Measurements from ENCODE around the gene MESD. TPM values are rescaled to one million over a fixed set of nuclear protein-coding genes. Genes with fewer than 3 reads are reported as not detected.

The MESD gene
- total and polyA plus RNA-seq, 11 donors, result 11.2 to 19.8 (median 14.8) TPM

DNA sequence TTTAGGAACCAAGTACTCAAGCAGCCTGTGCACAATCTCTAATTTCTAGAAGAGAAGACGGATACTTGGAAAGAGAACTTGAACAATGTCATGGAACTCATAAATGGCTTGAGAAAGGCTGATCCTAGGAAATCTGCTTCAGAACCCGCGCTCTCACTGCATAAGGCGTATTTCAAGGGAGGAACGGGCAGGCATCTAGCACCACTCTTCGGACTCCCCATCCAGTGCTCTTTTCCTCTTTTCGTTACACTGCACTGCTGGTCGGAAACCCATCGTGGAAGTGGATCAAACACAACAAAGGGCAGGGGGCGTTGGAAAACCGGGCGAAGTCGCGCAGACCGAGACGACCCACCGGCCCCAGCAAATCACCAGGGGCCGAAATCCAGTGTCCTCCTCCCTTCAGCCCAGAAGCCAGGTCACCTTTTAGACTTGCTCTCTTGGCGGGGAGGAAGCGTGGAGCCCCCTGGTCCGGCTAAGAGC lies 10.6 kb upstream of the MESD start:
- H3K4me1 ChIP-seq, result peaks cover 3 to 50% (median 29%) of the 10 kb centered on the region in 12 donors
- H3K27ac ChIP-seq, result peak overlapping the region; percentile 88 to 100 (median 99)
- H3K4me3 ChIP-seq, result peak overlapping the region; percentile 57 to 98 (median 90)
- ATAC-seq, result peak in 2 of 4 donors; percentile 5
- 12 to 22% (median 12%) methylated on average over 17 to 21 of the region's 21 CpGs for WGBS, 4 donors
- no peak for TF ChIP-seq POLR2A (IDR thresholded peaks at IDR 0.05)
- TF ChIP-seq, protein P1, sequence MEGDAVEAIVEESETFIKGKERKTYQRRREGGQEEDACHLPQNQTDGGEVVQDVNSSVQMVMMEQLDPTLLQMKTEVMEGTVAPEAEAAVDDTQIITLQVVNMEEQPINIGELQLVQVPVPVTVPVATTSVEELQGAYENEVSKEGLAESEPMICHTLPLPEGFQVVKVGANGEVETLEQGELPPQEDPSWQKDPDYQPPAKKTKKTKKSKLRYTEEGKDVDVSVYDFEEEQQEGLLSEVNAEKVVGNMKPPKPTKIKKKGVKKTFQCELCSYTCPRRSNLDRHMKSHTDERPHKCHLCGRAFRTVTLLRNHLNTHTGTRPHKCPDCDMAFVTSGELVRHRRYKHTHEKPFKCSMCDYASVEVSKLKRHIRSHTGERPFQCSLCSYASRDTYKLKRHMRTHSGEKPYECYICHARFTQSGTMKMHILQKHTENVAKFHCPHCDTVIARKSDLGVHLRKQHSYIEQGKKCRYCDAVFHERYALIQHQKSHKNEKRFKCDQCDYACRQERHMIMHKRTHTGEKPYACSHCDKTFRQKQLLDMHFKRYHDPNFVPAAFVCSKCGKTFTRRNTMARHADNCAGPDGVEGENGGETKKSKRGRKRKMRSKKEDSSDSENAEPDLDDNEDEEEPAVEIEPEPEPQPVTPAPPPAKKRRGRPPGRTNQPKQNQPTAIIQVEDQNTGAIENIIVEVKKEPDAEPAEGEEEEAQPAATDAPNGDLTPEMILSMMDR (IDR thresholded peaks at IDR 0.05), result no peak
- peaks cover 0 to 7% (median 0%) of the 10 kb centered on the region in 9 donors for H3K27me3 ChIP-seq
- no peak for DNase-seq
- peaks cover 0 to 5% (median 0%) of the 10 kb centered on the region in 12 donors for H3K9me3 ChIP-seq
- intact Hi-C loops (cut with DNase I), result loop anchor here in 9 of 10 donors (2.0 to 10.0 kb wide), 5 partner anchors 37 to 105 kb away; no protein-coding TSS in a partner anchor
- peaks cover 0 to 25% (median 7%) of the 10 kb centered on the region in 9 donors for H3K36me3 ChIP-seq

DNA sequence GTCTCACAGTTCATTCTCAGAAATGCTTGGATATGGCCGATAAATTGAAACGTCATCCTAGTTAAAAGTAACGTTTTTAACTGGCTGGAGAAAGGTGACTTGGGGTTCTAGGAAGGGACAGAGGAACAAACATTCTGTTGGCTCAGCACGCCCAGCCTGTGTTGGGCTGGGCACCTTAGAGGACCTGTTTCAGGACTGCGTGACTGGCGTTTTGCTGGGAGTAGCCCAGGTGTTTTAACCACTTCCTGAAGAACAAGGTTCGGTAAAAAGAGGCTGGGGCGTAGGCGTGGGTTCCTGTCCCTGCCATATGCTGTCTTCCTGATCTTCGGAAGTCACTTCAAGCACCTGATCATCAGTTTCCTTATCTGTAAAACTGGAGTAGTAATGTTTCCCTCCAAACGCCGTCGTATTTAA lies 10.0 kb upstream of the MESD start:
- Histone ChIP-seq H3K4me1 (peaks cover 2 to 45% (median 23%) of the 10 kb centered on the region in 12 donors), H3K27ac (peak overlapping the region; percentile 88 to 100 (median 99)), H3K27me3 (peaks cover 0 to 7% (median 0%) of the 10 kb centered on the region in 9 donors), H3K36me3 (peaks cover 0 to 23% (median 7%) of the 10 kb centered on the region in 9 donors), H3K9me3 (peaks cover 0 to 5% (median 0%) of the 10 kb centered on the region in 12 donors), H3K4me3 (peak overlapping the region in 11 of 12 donors; percentile 72 to 98 (median 92))
- intact Hi-C loops (cut with DNase I), result loop anchor here (2.0 to 10.0 kb wide), 9 partner anchors 38 to 1045 kb away; partner anchors contain the start of gene MEX3B (in 1 of the 10)
- TF ChIP-seq, protein P1 (IDR thresholded peaks at IDR 0.05), result no peak
- no peak for TF ChIP-seq POLR2A (IDR thresholded peaks at IDR 0.05)
- ATAC-seq, result no peak
- peak in 3 of 5 donors; percentile 15 to 45 (median 24) for DNase-seq
- WGBS, 4 donors, result 58 to 64% (median 59%) methylated on average over 13 of the region's 13 CpGs

DNA sequence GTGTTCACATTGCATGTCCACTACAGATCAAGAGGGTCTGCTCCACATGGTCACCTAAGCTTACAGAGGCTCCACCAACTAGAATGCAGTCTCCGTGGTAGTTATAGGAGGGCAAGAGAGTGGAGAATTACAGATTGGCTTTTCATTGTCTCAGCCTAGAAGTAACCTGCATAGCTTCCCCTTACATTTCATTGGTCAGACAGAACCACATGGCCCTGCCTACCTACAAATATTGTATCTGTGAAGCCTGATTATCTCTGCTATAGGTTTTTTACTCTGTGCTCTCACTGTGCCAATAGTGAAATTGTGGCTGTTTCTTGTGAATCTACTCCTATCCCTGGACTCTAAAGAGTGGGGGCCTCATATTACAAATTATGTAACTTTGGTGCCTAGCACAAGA lies 8.6 kb upstream of the MESD start:
- intact Hi-C loops (cut with DNase I), result loop anchor here in 5 of 10 donors (5.0 to 10.0 kb wide), 5 partner anchors 107 to 1047 kb away; partner anchors contain the start of gene MEX3B (in 1 of the 5)
- H3K4me3 ChIP-seq, result peak overlapping the region in 1 of 12 donors; percentile 14
- WGBS, 4 donors, result 74 to 90% (median 88%) methylated on average over 1 of the region's 1 CpG
- H3K27me3 ChIP-seq, result peaks cover 0 to 7% (median 0%) of the 10 kb centered on the region in 9 donors
- ATAC-seq (no peak), DNase-seq (no peak)
- H3K27ac ChIP-seq, result peak overlapping the region in 7 of 12 donors; percentile 1 to 99 (median 50)
- H3K36me3 ChIP-seq, result peaks cover 0 to 11% (median 5%) of the 10 kb centered on the region in 9 donors
- peaks cover 0 to 31% (median 10%) of the 10 kb centered on the region in 12 donors for H3K4me1 ChIP-seq
- TF ChIP-seq, protein P1 (IDR thresholded peaks at IDR 0.05), result no peak
- no peak for TF ChIP-seq POLR2A (IDR thresholded peaks at IDR 0.05)
- peaks cover 0 to 5% (median 0%) of the 10 kb centered on the region in 12 donors for H3K9me3 ChIP-seq

DNA sequence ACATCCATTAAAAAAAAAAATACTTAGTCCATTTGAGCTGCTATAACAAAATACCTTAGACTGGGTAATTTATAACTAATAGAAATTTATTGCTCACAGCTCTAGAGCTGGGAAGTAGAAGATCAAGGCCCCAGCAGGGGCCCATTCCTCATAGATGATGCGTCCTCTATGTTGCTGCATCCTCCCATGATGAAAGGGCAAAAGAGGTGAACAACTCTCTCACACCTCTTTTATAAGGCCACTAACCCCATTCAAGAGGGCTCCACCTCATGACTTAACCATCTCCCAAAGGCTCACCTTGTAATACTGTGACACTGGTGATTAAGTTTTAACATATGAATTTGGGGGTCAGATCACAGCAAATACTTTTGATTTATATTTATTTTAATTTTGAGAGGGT lies 8.1 kb upstream of the MESD start:
- TF ChIP-seq POLR2A (IDR thresholded peaks at IDR 0.05), result no peak
- ATAC-seq, result no peak
- H3K4me1 ChIP-seq, result peaks cover 0 to 25% (median 7%) of the 10 kb centered on the region in 12 donors
- intact Hi-C loops (cut with DNase I), result loop anchor here in 5 of 10 donors (5.0 to 10.0 kb wide), 5 partner anchors 107 to 1047 kb away; partner anchors contain the start of gene MEX3B (in 1 of the 5)
- no peak for DNase-seq
- H3K36me3 ChIP-seq, result peaks cover 0 to 6% (median 0%) of the 10 kb centered on the region in 9 donors
- peaks cover 0 to 7% (median 0%) of the 10 kb centered on the region in 9 donors for H3K27me3 ChIP-seq
- H3K4me3 ChIP-seq, result no peak overlapping the region
- WGBS, 4 donors, result 93 to 100% (median 95%) methylated on average over 1 of the region's 1 CpG
- no peak overlapping the region for H3K27ac ChIP-seq
- H3K9me3 ChIP-seq, result peaks cover 0 to 5% (median 0%) of the 10 kb centered on the region in 12 donors

Data from heart left ventricle (tissue), 16 donors.